ENCODE results near the gene FAM25A. TPM values are rescaled to one million over a fixed set of nuclear protein-coding genes. Genes with fewer than 3 reads are reported as not detected.
"Not testable (repeated sequence)": the region's sequence is repeated elsewhere in the genome, so short reads cannot be mapped to it uniquely, and the experiment has no call there.

The FAM25A gene
- polyA plus RNA-seq, 1 of the 3 experiments (the other 2 are of a cell fraction): not detected

GRCh38 chr10:86981716-86982115 lies 38.4 kb upstream of the FAM25A start (continued):
- no peak for TF ChIP-seq IRF3 (IDR thresholded peaks at IDR 0.05; ENCODE audit: low read depth, low read length)
- TF ChIP-seq TAF1 (IDR thresholded peaks at IDR 0.05; ENCODE audit: borderline replicate concordance, low read depth, low read length): no peak
- TF ChIP-seq SMC3 (IDR thresholded peaks at IDR 0.05; ENCODE audit: low read depth, low read length): no peak

- H3F3A ChIP-seq (replicated peaks; ENCODE audit: insufficient read depth); H3K4me1 ChIP-seq (ENCODE audit: control insufficient read depth in 1 of 2, insufficient read depth in 2 of 2, low read depth in 1 of 2, low read length in 1 of 2); POLR2A ChIA-PET; H3K9me2 ChIP-seq; DNase-seq; H3K27ac ChIP-seq (ENCODE audit: low read depth in 2 of 2, low read length in 1 of 2); H3K79me2 ChIP-seq (ENCODE audit: insufficient read depth); H2AFZ ChIP-seq (ENCODE audit: low read depth); H4K20me1 ChIP-seq (ENCODE audit: insufficient read depth); H3K4me3 ChIP-seq (ENCODE audit: low read depth in 2 of 2, low read length in 1 of 2); H3K27me3 ChIP-seq (ENCODE audit: insufficient read depth); H3K9ac ChIP-seq; H3K9me3 ChIP-seq; H3K4me2 ChIP-seq; H3K36me3 ChIP-seq (replicated peaks in 1 of 2; ENCODE audit: control insufficient read depth in 1 of 2, insufficient read depth in 2 of 2, low read length in 1 of 2): not testable (repeated sequence)
- CTCF ChIA-PET: interaction anchor here (1.8 kb wide), 1 partner anchor 8 kb away, joined by 4 read pairs; no protein-coding TSS in a partner anchor
- 83% methylated on average over 4 of the region's 4 CpGs for WGBS (ENCODE audit: low lambda C conversion rate)
Measured at GRCh38 chr10:86984498-86984897, 35.6 kb upstream of the FAM25A start.

- H3K27me3 ChIP-seq (ENCODE audit: insufficient read depth): no peaks in the 10 kb centered on the region
- H3K9me2 ChIP-seq: no peaks in the 10 kb centered on the region
- ChIA-PET CTCF (interaction anchor here (0.6 to 1.3 kb wide), 3 partner anchors 22 to 49 kb away, joined by 3 read pairs; no protein-coding TSS in a partner anchor), POLR2A (no interaction called here)
- 56% methylated on average over 1 of the region's 1 CpG for WGBS (ENCODE audit: low lambda C conversion rate)
- no peaks in the 10 kb centered on the region for H3K4me1 ChIP-seq (ENCODE audit: control insufficient read depth in 1 of 2, insufficient read depth in 2 of 2, low read depth in 1 of 2, low read length in 1 of 2)
- H3K27ac ChIP-seq (ENCODE audit: low read depth in 2 of 2, low read length in 1 of 2): no peak overlapping the region
- no peak for DNase-seq
- H3K9ac ChIP-seq: no peak overlapping the region
- H3F3A ChIP-seq (replicated peaks; ENCODE audit: insufficient read depth): no peaks in the 10 kb centered on the region
- H3K4me3 ChIP-seq (ENCODE audit: low read depth in 2 of 2, low read length in 1 of 2): no peak overlapping the region
- H2AFZ ChIP-seq (ENCODE audit: low read depth): no peak overlapping the region
- no peak overlapping the region for H3K4me2 ChIP-seq
- TF ChIP-seq POLR2AphosphoS5 (IDR thresholded peaks at IDR 0.05; ENCODE audit: low read depth, low read length) (no peak), TAF1 (IDR thresholded peaks at IDR 0.05; ENCODE audit: borderline replicate concordance, low read depth, low read length) (no peak), IRF3 (IDR thresholded peaks at IDR 0.05; ENCODE audit: low read depth, low read length) (no peak), SIN3A (IDR thresholded peaks at IDR 0.05; ENCODE audit: borderline replicate concordance, low read depth, low read length) (no peak), USF2 (IDR thresholded peaks at IDR 0.05; ENCODE audit: borderline replicate concordance, low read depth, low read length) (no peak), MEF2A (IDR thresholded peaks at IDR 0.05; ENCODE audit: borderline replicate concordance, low read depth) (no peak)
- H3K79me2 ChIP-seq (ENCODE audit: insufficient read depth): no peaks in the 10 kb centered on the region
- H3K36me3 ChIP-seq (replicated peaks in 1 of 2; ENCODE audit: control insufficient read depth in 1 of 2, insufficient read depth in 2 of 2, low read length in 1 of 2): no peaks in the 10 kb centered on the region
- H3K9me3 ChIP-seq: no peaks in the 10 kb centered on the region
- no peaks in the 10 kb centered on the region for H4K20me1 ChIP-seq (ENCODE audit: insufficient read depth)
Measured at GRCh38 chr10:86988520-86988919, 31.6 kb upstream of the FAM25A start.

- POLR2A ChIA-PET; H3K4me3 ChIP-seq (ENCODE audit: low read depth in 2 of 2, low read length in 1 of 2); H3K9me2 ChIP-seq; H3K27ac ChIP-seq (ENCODE audit: low read depth in 2 of 2, low read length in 1 of 2); H3K27me3 ChIP-seq (ENCODE audit: insufficient read depth); H3K36me3 ChIP-seq (replicated peaks in 1 of 2; ENCODE audit: control insufficient read depth in 1 of 2, insufficient read depth in 2 of 2, low read length in 1 of 2); H3F3A ChIP-seq (replicated peaks; ENCODE audit: insufficient read depth); DNase-seq; H3K79me2 ChIP-seq (ENCODE audit: insufficient read depth); H3K9ac ChIP-seq; H4K20me1 ChIP-seq (ENCODE audit: insufficient read depth); H3K4me1 ChIP-seq (ENCODE audit: control insufficient read depth in 1 of 2, insufficient read depth in 2 of 2, low read depth in 1 of 2, low read length in 1 of 2); H3K4me2 ChIP-seq; H3K9me3 ChIP-seq; H2AFZ ChIP-seq (ENCODE audit: low read depth): not testable (repeated sequence)
- 68% methylated on average over 12 of the region's 12 CpGs for WGBS (ENCODE audit: low lambda C conversion rate)
- CTCF ChIA-PET: interaction anchor here (1.2 kb wide), 1 partner anchor 25 kb away, joined by 4 read pairs; no protein-coding TSS in a partner anchor
Measured at GRCh38 chr10:86991362-86991761, 28.7 kb upstream of the FAM25A start.
